Renal pelvis (tissue), 12 donors: Measurements from ENCODE around the gene LRRN2. TPM values are rescaled to one million over a fixed set of nuclear protein-coding genes. Genes with fewer than 3 reads are reported as not detected.
"Not testable (repeated sequence)": the region's sequence is repeated elsewhere in the genome, so short reads cannot be mapped to it uniquely, and the experiment has no call there.

Experiments
- DNase-seq: peaks from one replicate; pipeline ENCODE4 v3.0.0-alpha.2; 2013
- long read RNA-seq, 16 experiments: transcript quantifications; one replicate each; lab custom pipeline, GENCODE V29; 2026
- polyA plus RNA-seq, 3 donors: library from polyadenylated mRNA; unstranded; fragments of 120-200 nt; gene quantifications; one replicate each; pipeline ENCODE4 v1.2.1, GENCODE V29; 2013; ENCODE audit not compliant: insufficient read length in 3 of 3

Gene LRRN2
- 10 to 100 TPM; 12.6 to 14.9 (median 14.7) TPM for polyA plus RNA-seq
- long read RNA-seq, donor 1, full-length matches to known transcripts = 11 of 11 reads
- long read RNA-seq, donor 1, partial matches to known transcripts = 0 of 11 reads
- long read RNA-seq, donor 1, other reads (novel, unspliced or antisense) = 0 of 11 reads
- long read RNA-seq, donor 2, full-length matches to known transcripts = 11 of 11 reads
- long read RNA-seq, donor 2, partial matches to known transcripts = 0 of 11 reads
- long read RNA-seq, donor 2, other reads (novel, unspliced or antisense) = 0 of 11 reads
- long read RNA-seq, donor 3, full-length matches to known transcripts = 19 of 19 reads
- long read RNA-seq, donor 3, partial matches to known transcripts = 0 of 19 reads
- long read RNA-seq, donor 3, other reads (novel, unspliced or antisense) = 0 of 19 reads
- long read RNA-seq, donor 4, full-length matches to known transcripts = 14 of 14 reads
- long read RNA-seq, donor 4, partial matches to known transcripts = 0 of 14 reads
- long read RNA-seq, donor 4, other reads (novel, unspliced or antisense) = 0 of 14 reads
- long read RNA-seq, donor 5, full-length matches to known transcripts = 7 of 7 reads
- long read RNA-seq, donor 5, partial matches to known transcripts = 0 of 7 reads
- long read RNA-seq, donor 5, other reads (novel, unspliced or antisense) = 0 of 7 reads
- long read RNA-seq, donor 6, full-length matches to known transcripts = 13 of 13 reads
- long read RNA-seq, donor 6, partial matches to known transcripts = 0 of 13 reads
- long read RNA-seq, donor 6, other reads (novel, unspliced or antisense) = 0 of 13 reads
- long read RNA-seq, donor 7, full-length matches to known transcripts = 22 of 22 reads
- long read RNA-seq, donor 7, partial matches to known transcripts = 0 of 22 reads
- long read RNA-seq, donor 7, other reads (novel, unspliced or antisense) = 0 of 22 reads
- long read RNA-seq, donor 8, full-length matches to known transcripts = 17 of 17 reads
- long read RNA-seq, donor 8, partial matches to known transcripts = 0 of 17 reads
- long read RNA-seq, donor 8, other reads (novel, unspliced or antisense) = 0 of 17 reads
- long read RNA-seq, donor 9, full-length matches to known transcripts = 13 of 13 reads
- long read RNA-seq, donor 9, partial matches to known transcripts = 0 of 13 reads
- long read RNA-seq, donor 9, other reads (novel, unspliced or antisense) = 0 of 13 reads
- long read RNA-seq, donor 10, full-length matches to known transcripts = 13 of 13 reads
- long read RNA-seq, donor 10, partial matches to known transcripts = 0 of 13 reads
- long read RNA-seq, donor 10, other reads (novel, unspliced or antisense) = 0 of 13 reads
- long read RNA-seq, donor 11, full-length matches to known transcripts = 16 of 16 reads
- long read RNA-seq, donor 11, partial matches to known transcripts = 0 of 16 reads
- long read RNA-seq, donor 11, other reads (novel, unspliced or antisense) = 0 of 16 reads
- long read RNA-seq, donor 12, full-length matches to known transcripts = 16 of 16 reads
- long read RNA-seq, donor 12, partial matches to known transcripts = 0 of 16 reads
- long read RNA-seq, donor 12, other reads (novel, unspliced or antisense) = 0 of 16 reads
- long read RNA-seq, donor 13, full-length matches to known transcripts = 6 of 6 reads
- long read RNA-seq, donor 13, partial matches to known transcripts = 0 of 6 reads
- long read RNA-seq, donor 13, other reads (novel, unspliced or antisense) = 0 of 6 reads
- long read RNA-seq, donor 14 = 0 reads
- long read RNA-seq, donor 15, full-length matches to known transcripts = 14 of 14 reads
- long read RNA-seq, donor 15, partial matches to known transcripts = 0 of 14 reads
- long read RNA-seq, donor 15, other reads (novel, unspliced or antisense) = 0 of 14 reads
- long read RNA-seq, donor 16, full-length matches to known transcripts = 20 of 20 reads
- long read RNA-seq, donor 16, partial matches to known transcripts = 0 of 20 reads
- long read RNA-seq, donor 16, other reads (novel, unspliced or antisense) = 0 of 20 reads

DNA sequence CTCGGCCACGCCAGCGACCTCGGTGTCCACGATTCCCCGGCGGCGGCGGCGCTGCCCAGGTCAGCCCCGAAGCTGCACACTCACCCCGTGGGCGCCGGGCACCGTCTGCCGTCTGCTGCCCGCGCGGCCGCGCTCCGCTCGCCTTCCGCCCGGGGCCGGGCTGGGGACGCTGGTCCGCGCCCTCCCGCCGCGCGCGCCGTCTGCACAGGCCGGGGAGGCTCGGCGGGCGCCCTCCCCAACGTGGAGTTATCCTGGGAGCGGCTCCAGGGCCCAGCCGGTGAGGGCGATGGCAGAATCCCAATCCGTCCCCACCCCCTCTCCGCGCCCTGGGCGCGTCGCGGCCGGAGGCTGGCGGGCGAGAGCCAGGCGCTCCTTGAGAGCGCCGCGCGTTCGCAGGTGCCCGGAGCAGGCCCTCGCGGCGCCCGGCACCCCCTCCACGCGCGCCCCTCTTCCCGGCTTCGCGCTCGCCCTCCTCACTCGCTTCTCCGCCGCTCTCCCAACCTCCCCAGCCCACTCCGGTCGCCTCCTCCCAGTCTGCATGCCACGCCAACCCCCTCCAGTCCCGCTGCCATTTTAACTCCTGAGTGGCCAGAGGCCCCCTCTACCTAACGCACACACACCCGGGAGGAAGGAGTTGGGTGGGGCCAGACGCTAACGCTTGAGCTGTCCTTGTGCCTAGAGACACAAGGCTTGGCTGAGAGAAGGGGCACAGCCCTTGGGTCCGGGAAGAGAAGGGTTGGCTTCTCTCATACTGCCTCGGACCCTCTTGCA lies at the start of gene LRRN2:
Gene LRRN2 (minus strand): TSS at position 503 of the 771 bp plus-strand sequence. CDS start 65,746 bp downstream, outside the sequence.
- no peak for DNase-seq

DNA sequence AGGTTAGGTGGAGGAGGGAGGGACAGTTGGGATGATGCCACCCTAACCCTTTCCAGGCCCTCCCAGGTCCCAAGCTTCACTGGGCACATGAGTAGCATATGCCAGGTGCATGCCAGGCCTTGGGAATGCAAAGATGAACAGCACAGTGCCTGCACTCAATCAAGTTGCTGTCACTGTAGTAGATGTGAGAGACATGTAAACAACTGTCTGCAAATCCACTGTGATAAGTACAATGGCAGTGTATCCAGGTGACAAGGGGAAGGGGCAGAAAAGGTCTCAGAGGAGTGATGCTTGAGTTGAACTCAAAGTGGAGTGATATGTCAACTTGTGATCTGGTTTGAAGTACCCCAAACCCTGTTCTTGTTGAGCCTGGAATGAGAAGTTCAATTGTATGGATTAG lies 49.5 kb upstream of the LRRN2 start:
- DNase-seq = no peak

DNA sequence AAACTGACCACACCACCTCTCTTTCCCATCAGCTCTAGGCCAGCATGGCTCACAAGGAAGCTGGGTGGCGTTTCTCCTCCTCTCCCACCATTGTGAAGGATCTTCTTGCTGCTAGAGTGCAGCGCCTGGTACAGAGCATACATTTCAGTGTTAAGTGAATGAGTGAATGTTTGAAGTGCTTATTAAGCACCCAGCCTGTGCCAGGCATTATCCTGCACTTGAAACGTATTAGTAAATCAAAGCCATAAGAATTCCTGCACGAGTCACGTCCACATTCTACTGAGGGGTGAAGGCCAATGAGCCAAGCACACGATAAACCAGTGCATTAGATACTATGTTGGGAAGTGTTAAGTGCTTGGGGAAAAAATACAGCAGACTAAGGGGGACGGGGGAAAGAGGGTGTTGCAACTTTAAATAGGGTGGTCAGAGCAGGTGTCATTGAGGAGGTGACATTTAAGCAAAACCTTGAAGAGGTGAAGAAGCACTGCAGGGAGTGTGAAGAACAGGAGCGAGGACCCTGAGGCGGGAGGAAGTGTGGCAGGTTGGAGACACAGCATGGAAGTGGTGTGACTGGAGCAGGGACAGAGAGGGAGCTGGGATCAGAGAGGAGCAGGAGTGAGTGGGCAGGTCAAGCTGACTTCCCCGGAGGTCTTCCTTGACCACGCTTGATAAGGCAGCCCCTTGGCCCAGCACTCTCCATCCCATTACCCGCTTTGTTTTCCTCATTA lies 48.5 kb upstream of the LRRN2 start:
- DNase-seq = no peak

DNA sequence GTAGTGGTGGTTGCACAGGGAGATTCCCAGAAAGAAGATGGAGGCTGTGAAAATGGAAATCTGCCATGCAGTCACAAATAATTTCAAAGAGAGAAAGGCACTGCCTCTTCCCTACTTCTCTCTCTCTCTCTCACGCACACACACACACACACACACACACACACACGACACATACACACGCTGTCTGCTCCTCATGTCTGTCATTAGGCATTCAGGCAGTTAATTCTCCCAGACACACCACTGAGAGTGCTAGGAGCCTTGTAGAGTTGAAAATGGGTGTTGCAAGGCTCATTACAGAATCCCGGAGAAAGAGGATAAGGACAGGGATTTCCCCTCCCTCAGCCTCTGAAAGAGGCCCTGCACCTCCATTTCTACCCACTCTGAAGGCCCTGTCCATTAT lies 47.8 kb upstream of the LRRN2 start:
- DNase-seq = no peak

DNA sequence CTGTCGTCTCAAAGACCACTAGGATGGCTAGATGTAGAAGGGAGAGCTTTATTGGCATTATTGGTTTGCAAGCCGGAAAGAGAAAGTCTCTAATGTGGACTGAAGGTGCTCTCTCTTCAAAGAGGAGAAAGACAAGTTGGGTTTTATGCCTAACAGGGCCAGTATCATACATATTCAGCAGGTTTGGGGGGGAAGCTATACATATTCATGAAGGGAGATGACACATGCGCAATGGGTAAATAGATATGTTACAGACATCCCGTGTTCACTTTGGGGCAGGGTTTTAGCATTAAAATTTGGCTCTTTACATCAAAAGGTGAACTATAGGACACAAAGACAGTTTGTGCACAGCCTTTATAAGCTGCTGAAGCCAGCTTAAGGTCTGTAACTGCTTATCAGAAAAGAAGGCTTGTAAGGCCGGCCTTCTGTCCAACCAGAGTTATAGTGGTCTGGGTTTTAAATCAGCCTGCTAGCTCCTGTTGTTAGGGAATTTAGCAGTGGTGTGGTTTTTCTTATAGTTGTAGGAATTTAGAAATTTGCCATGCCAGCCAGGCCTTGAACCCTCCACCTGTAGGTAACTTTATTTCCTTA lies 46.5 kb upstream of the LRRN2 start:
- no peak for DNase-seq

DNA sequence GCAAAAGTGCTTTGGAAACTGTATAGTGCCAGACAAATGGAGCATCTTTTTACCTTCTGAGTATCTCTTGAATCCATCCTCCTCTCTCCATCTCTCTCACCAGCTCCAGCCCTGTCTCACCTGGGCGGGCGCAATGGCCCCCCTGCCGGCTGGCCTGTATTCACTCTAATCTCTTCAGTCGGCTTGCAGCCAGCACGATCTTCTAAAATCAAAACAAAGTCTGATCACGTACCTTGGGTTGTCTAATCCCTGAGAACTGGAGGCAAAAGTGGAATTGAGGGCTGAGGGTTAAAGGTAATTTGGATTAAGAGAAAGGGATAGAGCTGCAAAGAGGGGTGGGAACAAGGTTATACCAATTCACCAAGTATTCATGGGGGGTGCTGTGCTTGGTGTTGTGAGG lies 46.0 kb upstream of the LRRN2 start:
- DNase-seq = no peak

DNA sequence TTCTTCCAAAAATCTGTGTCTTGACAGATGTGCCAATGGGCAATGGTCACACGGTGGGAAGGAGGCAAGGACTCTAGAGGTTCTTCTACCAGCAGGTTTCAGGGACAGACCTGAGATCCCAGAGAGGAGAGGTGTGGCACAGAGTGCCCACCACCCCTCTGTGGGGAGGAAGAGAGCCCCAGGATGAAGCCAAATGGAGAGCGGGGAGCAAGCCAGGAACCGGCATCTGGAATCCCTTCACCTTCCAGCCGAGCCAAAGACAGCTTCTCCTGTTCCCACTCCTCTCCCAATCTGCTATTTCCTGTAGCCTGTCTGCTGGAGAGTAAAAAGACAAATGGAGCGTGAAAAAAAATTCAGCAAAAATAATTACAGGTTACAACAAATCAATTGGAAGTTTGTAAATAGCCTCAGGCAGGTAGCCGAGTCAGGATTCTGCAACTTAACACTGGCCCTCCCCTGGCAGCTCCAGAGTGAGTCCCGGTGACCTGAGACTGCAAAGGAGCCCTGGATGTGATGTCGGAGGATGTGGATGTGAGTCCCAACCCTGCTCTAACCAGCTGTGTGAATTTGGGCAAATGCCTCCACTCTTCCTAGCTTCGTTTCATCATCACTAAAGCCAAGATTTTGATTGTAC lies 45.4 kb upstream of the LRRN2 start:
- DNase-seq = no peak

DNA sequence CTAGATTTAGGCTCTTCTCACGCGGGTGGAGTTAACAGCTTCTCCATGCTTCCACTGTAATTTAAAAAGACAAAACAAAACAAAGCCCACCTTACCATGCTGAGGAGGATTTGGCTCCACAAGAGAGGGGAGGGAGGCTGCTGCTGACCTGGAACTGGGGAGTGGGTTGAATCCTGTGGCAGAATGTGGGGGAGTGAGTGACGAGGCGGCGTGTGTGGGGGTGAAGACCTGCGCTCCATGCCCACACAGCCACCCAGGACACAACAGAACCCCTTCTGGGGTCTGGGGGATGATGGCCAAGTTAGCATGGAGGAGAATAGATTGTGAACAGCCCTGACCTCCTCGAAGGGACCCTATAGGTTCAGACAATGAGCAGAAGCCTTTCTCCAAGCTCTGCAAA lies 44.0 kb upstream of the LRRN2 start:
- no peak for DNase-seq

DNA sequence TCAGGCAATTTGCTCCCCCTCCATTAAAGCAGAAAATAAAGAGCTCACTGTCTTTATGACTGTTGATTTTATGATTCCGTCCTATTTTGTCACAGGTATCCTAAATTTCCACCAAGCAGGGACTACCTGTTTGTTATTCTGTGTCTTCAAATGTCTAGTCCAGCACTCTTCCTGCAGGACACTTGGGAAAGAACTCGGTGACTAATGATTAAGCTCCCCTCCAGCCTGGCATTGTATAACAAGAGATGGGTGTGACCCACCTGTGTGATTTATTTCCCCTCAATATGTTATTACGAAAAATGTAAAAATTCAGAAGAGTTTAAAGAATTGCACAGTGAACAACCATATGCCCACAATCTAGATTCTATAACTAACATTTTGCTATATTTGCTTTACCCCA lies 42.9 kb upstream of the LRRN2 start:
- DNase-seq = no peak

DNA sequence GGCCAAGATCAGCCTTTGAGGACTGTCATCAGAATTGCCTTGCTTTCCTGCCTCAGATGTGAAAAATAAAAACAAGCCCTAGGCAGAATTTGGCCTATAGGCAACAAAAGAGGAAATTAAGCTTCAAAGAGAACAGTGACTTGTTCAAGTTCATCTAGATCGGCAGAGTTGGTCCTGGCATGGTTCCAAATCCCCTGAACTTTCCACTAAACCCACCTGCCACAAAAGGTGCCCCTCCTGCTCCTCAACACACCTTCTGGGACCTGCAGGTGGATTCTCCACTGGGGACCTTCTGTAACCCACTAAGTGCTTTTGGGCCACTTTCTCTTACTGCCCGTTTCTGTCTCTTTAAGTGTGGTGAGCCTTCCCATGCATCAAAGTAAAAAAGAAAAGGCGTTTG lies 42.5 kb upstream of the LRRN2 start:
- DNase-seq = no peak

DNA sequence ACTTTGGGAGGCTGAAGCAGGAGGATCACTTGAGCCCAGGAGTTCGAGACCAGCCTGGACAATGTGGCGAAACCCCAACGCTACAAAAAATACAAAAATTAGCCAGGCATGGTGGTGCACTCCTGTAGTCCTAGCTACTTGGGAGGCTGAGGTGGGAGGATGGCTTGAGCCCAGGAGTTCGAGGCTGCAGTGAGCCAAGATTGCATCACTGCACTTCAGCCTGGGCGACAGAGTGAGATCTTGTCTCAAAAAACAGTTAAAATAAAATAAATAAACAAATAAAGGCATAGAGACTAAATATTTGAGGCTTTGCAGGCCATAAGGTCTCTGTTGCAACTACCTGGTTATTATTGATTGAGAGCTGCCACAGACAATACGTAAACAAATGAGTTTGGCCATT lies 41.9 kb upstream of the LRRN2 start:
- DNase-seq = not testable (repeated sequence)

DNA sequence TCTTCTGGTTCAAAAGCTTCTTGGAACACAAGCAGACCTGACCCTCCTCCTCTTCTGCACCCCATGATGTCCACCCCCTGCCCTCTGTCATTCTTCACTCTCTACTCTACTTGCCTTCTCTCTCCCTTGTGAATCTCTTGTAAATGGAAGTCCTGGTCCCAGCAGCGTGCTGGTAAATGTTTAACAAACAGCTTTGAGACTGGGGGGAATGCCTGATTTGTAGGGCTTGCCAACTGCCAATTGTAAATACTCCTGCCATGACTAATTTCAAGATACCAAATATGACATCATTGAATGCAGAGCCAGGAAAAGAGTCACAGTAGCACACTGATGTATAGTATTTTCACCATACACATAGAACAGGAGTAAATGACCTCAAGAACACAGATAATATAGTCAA lies 40.9 kb upstream of the LRRN2 start:
- no peak for DNase-seq

DNA sequence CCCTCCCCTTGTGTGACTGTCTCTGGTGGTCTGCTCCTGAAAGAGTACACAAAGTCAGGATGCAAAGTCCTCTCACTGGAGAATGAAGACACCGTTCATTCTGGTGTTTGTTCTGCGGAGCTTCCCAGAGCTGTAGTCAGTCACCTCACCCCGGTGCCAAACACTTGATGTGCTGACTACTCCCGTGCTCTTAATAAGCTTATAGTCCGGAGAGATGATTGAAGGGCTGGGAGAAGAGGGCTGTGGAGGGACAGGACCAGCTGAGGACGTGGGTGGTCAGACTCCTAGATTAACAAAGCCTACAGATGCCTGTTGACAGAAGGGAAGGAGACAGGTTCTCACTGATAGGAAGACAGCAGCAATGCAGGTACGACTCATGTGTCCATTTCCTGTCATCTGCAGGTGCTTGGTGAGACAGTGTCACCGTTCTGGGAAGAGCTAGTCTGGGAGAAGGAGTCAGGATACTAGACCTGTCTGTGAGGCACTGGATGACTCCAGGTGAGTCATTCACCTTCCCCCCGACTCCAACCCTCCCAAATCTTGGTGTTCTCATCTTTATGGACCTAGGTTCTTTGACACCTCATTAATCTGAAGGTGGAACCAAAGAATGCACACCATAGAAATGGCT lies 40.4 kb upstream of the LRRN2 start:
- no peak for DNase-seq

DNA sequence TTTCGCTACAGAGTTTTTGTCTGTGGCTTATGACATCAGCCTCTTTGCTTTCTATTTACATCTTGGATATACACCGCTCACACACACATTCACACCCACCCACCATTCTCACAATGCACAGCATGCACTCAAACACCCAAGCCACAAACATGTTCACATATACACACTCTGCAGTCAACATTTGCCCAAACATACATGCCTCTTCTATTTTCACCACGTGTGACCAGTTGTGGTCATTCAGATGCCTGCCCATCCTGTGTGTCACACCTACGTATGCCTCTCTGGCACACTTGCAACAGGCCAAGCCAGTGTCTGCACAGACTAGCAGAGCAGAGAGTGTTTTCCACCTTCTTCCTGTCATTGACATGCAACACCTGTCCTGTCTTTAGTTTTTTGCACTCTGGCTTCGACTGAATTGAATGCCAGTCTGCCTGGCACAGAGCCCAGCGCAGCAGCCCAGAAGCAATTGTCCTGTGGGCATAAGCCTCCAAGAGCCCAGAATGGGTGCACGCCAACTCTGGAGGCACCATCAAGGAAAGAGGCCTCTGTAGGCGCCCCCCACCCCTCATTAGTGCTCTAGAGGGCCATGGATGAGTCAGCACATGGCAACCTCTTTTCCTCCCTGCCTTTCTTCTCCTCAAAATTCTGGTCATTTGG lies 37.7 kb upstream of the LRRN2 start:
- DNase-seq = no peak

DNA sequence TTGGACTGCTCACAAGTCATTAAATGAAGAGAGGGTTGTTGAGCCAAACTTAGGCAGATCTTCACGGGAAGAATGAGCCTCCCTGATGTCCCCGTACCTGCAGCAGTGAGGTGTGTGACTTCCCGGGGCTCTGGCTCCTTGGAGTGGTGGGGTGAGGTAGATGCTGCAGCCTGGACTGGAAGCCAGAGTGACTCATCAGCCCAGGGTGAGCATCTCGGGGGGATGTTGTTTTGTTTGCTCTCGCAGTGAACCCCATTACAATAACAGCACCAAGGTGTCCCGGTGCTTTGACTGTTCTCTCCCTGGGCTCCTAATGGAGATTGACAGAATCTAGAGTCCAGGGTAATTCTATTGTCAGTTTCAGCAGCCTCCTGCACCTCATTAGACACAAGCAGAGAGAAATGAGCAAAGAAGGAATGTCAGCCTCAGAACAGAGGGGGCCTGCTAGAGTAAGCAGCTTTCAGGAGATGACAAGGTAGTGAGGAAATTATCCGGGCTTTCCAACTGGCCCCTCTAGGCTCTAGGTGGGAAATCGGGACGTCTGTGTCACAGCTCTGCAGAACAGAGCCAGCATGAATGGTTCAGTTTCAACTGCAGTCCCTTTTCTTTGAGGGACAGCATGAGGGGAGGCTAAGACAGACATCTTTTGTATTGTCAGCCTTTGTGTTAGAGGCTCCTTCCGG lies 36.0 kb upstream of the LRRN2 start:
- DNase-seq = no peak

DNA sequence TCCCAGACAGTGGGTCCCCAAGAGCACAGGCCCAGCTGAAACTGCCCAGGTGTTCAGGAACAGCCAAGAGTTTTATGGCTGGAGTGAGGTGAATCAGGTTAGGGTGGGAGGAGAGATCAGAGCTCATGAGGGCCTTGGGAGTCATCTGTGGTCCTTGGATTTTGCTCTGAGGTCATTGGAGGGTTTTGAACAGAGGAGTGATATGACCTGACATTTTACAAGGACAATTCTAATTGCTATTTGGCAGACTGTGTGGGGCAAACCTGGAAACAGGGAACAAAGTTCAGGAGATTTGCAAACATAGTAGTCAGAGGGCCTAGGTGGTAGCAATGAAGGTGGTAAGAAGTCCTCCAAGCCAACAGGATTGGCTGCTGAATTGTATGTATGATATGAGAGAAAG lies 31.1 kb upstream of the LRRN2 start:
- no peak for DNase-seq
